Neural crest cell (in vitro differentiated cells): ENCODE results near the gene CCDC91. TPM values are rescaled to one million over a fixed set of nuclear protein-coding genes. Genes with fewer than 3 reads are reported as not detected.

Experiments used
- DNase-seq: peaks from one replicate; pipeline ENCODE4 v3.0.0; 2021; ENCODE audit warnings: low read depth, mixed read lengths, low spot score
- H3K27ac Mint-ChIP-seq: one replicate; pipeline ENCODE4 v1.8.0; 2021; ENCODE audit warnings: mild to moderate bottlenecking, mixed read lengths; ENCODE audit not compliant: unreplicated experiment
- H3K27me3 Mint-ChIP-seq: 2 replicates; pipeline ENCODE4 v1.8.0; 2021; ENCODE audit warnings: low read depth, mild to moderate bottlenecking, mixed read lengths
- H3K36me3 Mint-ChIP-seq: 2 replicates; pipeline ENCODE4 v1.8.0; 2021; ENCODE audit warnings: low read depth, mild to moderate bottlenecking, mixed read lengths
- H3K4me1 Mint-ChIP-seq: 2 replicates; pipeline ENCODE4 v1.8.0; 2021; ENCODE audit warnings: mixed read lengths
- H3K4me3 Mint-ChIP-seq: one replicate; pipeline ENCODE4 v1.8.0; 2021; ENCODE audit warnings: mild to moderate bottlenecking, mixed read lengths
- H3K9me3 Mint-ChIP-seq: 2 replicates; pipeline ENCODE4 v1.8.0; 2021; ENCODE audit warnings: mixed read lengths
- CTCF ChIP-seq: fragments of 200-600 bp; sonication (generic); conservative IDR thresholded peaks from 2 replicates; pipeline ENCODE4 v1.5.0; 2021; ENCODE audit warnings: antibody characterized with exemption, mild to moderate bottlenecking
- total RNA-seq: library from RNA; stranded (reverse); gene quantifications from 2 replicates; pipeline ENCODE4 v1.2.1, GENCODE V29; 2021

Gene CCDC91
- total RNA-seq, 1 donor from 2014 or later: 13.9 TPM

GRCh38 chr12:28223858-28224257 is 33.6 kb downstream of the CCDC91 start:
- no peak for TF ChIP-seq CTCF
- no peak overlapping the region for H3K27ac Mint-ChIP-seq

GRCh38 chr12:28226705-28227104 is 36.4 kb downstream of the CCDC91 start:
- no peak for TF ChIP-seq CTCF
- Mint-ChIP-seq H3K4me3 (no peak overlapping the region), H3K27me3 (no peaks in the 10 kb centered on the region), H3K27ac (no peak overlapping the region), H3K9me3 (peaks cover 5% of the 10 kb centered on the region), H3K4me1 (no peaks in the 10 kb centered on the region), H3K36me3 (peaks cover 14% of the 10 kb centered on the region)
- no peak for DNase-seq

More at GRCh38 chr12:28223858-28224257, 33.6 kb downstream of the CCDC91 start:
- H3K4me3 Mint-ChIP-seq: no peak overlapping the region
- no peaks in the 10 kb centered on the region for H3K4me1 Mint-ChIP-seq
- DNase-seq: no peak
- peaks cover 21% of the 10 kb centered on the region for H3K36me3 Mint-ChIP-seq
- no peaks in the 10 kb centered on the region for H3K27me3 Mint-ChIP-seq
- H3K9me3 Mint-ChIP-seq: peaks cover 8% of the 10 kb centered on the region

- H3K4me3 Mint-ChIP-seq: no peak overlapping the region
- no peak overlapping the region for H3K27ac Mint-ChIP-seq
- no peak for DNase-seq
- H3K27me3 Mint-ChIP-seq: no peaks in the 10 kb centered on the region
- H3K36me3 Mint-ChIP-seq: peaks cover 9% of the 10 kb centered on the region
- H3K9me3 Mint-ChIP-seq: peaks cover 3% of the 10 kb centered on the region
- H3K4me1 Mint-ChIP-seq: no peaks in the 10 kb centered on the region
- TF ChIP-seq CTCF: no peak
Measured at GRCh38 chr12:28227251-28227650, 37.0 kb downstream of the CCDC91 start.

- no peaks in the 10 kb centered on the region for H3K27me3 Mint-ChIP-seq
- H3K4me3 Mint-ChIP-seq: no peak overlapping the region
- no peak for TF ChIP-seq CTCF
- no peaks in the 10 kb centered on the region for H3K9me3 Mint-ChIP-seq
- H3K27ac Mint-ChIP-seq: no peak overlapping the region
- no peaks in the 10 kb centered on the region for H3K4me1 Mint-ChIP-seq
- no peak for DNase-seq
- peaks cover 7% of the 10 kb centered on the region for H3K36me3 Mint-ChIP-seq
Measured at GRCh38 chr12:28231248-28231647, 41.0 kb downstream of the CCDC91 start.

- no peak for TF ChIP-seq CTCF
- H3K9me3 Mint-ChIP-seq: no peaks in the 10 kb centered on the region
- no peak overlapping the region for H3K27ac Mint-ChIP-seq
- H3K4me1 Mint-ChIP-seq: no peaks in the 10 kb centered on the region
- no peak for DNase-seq
- H3K36me3 Mint-ChIP-seq: peaks cover 3% of the 10 kb centered on the region
- H3K4me3 Mint-ChIP-seq: no peak overlapping the region
- no peaks in the 10 kb centered on the region for H3K27me3 Mint-ChIP-seq
Measured at GRCh38 chr12:28232211-28232928, 42.1 kb downstream of the CCDC91 start.
